ENCODE data around the gene MB.

GRCh38 chr22:35606916-35607315, 10.2 kb downstream of the MB start:
- TF ChIP-seq POLR2AphosphoS5 (IDR thresholded peaks at IDR 0.05; ENCODE audit: borderline replicate concordance, low read depth, low read length) (no peak), EZH2 (IDR thresholded peaks at IDR 0.05) (no peak)

Measured in SK-N-MC (cell line).